IPS-15b (cell line): ENCODE measurements around the gene OSBPL6.
"Not testable (repeated sequence)": the region's sequence is repeated elsewhere in the genome, so short reads cannot be mapped to it uniquely, and the experiment has no call there.

ENCODE experiments used
- H3K27me3 ChIP-seq: one replicate; pipeline ENCODE4 v1.6.1; 2013; ENCODE audit warnings: low read length; ENCODE audit not compliant: control insufficient read depth, insufficient read depth
- H3K36me3 ChIP-seq: one replicate; pipeline ENCODE4 v1.6.1; 2013; ENCODE audit warnings: low read length; ENCODE audit not compliant: control insufficient read depth, insufficient read depth
- H3K4me1 ChIP-seq: one replicate; pipeline ENCODE4 v1.6.1; 2013; ENCODE audit warnings: mild to moderate bottlenecking, low read length; ENCODE audit not compliant: control insufficient read depth, insufficient read depth
- H3K4me3 ChIP-seq: one replicate; pipeline ENCODE4 v1.5.1; 2013; ENCODE audit warnings: low read depth, low read length
- H3K9ac ChIP-seq: one replicate; pipeline ENCODE4 v1.6.1; 2013; ENCODE audit warnings: low read depth, mild to moderate bottlenecking, low read length
- H3K9me3 ChIP-seq: one replicate; pipeline ENCODE4 v1.6.1; 2013; ENCODE audit warnings: mild to moderate bottlenecking, low read length; ENCODE audit not compliant: control insufficient read depth, insufficient read depth

Gene OSBPL6

DNA sequence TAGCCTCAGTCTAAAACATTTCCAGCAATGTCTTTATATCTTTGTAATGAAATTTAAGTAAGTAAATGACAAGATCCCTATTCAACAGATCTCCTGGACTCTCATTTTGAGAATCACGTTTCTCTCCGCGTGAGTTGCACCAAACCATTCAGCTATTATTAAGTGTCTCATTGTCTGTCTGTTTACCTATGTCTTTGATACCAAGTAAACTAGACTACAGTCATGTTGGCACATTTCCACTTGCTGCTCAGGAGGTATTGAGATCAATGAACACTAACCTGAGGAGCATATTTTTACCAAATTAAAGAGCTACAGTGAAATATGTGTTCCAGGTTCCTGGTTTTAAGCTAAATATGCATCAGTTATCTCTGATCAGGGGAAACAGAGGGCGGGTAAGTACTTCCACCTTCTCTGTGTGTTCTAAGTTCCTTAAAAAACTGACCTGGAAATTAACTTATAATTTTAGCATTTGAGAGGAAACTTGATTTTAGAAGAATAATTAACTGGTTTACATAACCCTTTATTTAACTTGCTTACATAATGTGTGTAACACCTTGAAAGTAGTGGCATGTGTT, 125.8 kb downstream of the OSBPL6 start:
- Histone ChIP-seq H3K4me3 (no peak overlapping the region), H3K36me3 (no peaks in the 10 kb centered on the region), H3K9ac (no peak overlapping the region), H3K4me1 (no peaks in the 10 kb centered on the region), H3K9me3 (no peaks in the 10 kb centered on the region), H3K27me3 (no peaks in the 10 kb centered on the region)

DNA sequence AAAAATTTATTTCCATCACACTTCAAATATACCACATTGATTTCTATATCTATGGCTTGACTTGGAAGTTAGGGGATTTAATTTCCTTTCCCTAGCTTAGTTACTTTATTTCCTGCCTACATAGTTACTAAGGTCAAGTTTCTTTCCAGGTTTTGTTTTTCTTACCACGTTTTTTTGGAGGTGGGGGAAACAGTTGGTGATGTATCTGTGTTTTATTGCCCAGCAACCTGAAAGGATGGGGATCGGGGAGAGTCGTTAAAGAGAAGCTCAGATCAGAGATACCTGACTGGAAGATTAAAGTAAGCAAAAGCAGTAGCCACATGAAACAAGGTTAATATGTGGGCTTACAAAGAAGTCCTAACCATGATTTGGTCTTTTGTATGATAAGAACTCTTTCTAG, 127.8 kb downstream of the OSBPL6 start:
- no peak overlapping the region for H3K4me3 ChIP-seq
- H3K36me3 ChIP-seq = no peaks in the 10 kb centered on the region
- no peaks in the 10 kb centered on the region for H3K27me3 ChIP-seq
- H3K4me1 ChIP-seq = no peaks in the 10 kb centered on the region
- H3K9me3 ChIP-seq = no peaks in the 10 kb centered on the region
- H3K9ac ChIP-seq = no peak overlapping the region

DNA sequence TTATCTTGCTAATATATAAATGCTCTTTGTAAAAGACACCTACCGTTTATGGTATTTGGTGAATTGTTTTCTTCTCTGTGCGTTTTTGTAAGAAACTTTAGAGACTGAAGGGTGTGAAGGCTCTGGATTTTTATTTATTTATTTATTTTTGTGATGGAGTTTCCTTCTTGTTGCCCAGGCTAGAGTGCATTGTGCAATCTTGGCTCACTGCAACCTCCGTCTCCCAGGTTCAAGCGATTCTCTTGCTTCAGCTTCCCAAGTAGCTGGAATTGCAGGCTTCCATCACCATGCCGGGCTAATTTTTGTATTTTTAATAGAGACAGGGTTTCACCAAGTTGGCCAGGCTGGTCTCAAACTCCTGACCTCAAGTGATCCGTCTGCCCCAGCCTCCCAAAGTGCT, 129.0 kb downstream of the OSBPL6 start:
- H3K9me3 ChIP-seq, H3K4me3 ChIP-seq, H3K36me3 ChIP-seq, H3K27me3 ChIP-seq, H3K4me1 ChIP-seq, H3K9ac ChIP-seq: not testable (repeated sequence)

DNA sequence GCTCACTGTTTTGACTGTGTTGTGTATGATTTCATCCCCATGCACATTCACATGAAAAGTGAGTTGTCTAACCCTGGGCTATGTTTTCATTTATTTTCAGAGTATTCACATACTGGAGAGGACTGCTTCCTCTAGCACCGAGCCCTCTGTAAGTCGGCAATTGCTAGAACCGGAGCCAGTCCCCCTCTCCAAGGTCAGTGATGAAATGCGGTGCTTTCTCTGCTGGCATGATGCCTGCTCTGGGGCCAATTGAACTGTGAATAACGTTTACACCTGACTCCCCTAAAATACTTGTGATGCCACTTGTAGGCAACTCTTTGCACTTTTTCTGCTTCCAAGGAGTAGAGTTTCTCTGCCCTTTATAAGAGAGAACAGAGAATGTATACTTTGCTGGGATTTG, 129.8 kb downstream of the OSBPL6 start:
- Histone ChIP-seq H3K9ac (no peak overlapping the region), H3K4me3 (no peak overlapping the region), H3K9me3 (no peaks in the 10 kb centered on the region), H3K4me1 (no peaks in the 10 kb centered on the region), H3K36me3 (no peaks in the 10 kb centered on the region), H3K27me3 (no peaks in the 10 kb centered on the region)

DNA sequence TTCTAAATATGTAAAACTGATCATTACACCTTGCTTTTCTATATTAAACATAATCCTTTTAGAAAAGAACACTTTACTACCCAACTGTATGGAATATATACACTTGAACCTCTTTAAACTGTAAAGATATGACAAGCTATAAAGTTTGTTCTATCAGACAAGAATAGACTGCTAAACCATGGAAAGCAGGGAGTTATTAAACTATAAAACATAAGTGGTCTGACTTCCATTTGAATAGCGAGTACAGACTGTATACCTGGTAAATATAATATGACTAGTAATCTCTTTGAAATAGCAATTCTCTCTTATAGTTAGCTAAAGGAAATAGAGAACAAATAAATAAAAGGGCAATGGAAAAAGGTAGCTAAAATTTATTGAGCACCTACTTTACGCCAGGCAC, 131.0 kb downstream of the OSBPL6 start:
- H3K36me3 ChIP-seq = no peaks in the 10 kb centered on the region
- no peaks in the 10 kb centered on the region for H3K27me3 ChIP-seq
- H3K9me3 ChIP-seq = no peaks in the 10 kb centered on the region
- H3K4me3 ChIP-seq = no peak overlapping the region
- no peaks in the 10 kb centered on the region for H3K4me1 ChIP-seq
- no peak overlapping the region for H3K9ac ChIP-seq

DNA sequence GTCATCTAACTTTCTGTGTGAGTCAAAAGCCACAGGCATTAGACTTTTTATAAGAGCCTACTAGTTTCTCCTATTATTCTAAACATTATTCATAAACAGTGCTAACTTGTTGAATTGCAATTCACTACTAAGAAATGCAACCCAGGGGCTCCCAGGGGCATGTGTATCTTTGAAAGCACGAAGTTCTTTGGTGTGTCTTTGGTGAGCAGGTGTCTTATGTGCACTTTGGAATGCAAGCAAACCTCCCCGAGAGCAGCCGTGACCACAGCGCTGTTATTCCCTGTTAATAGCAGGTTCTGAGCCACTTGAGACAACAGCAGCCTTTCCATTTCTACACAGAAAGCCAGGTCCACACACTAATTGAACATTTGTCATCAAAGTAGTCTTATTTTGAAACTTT, 133.2 kb downstream of the OSBPL6 start:
- H3K4me1 ChIP-seq = no peaks in the 10 kb centered on the region
- no peak overlapping the region for H3K9ac ChIP-seq
- no peaks in the 10 kb centered on the region for H3K27me3 ChIP-seq
- no peak overlapping the region for H3K4me3 ChIP-seq
- H3K36me3 ChIP-seq = no peaks in the 10 kb centered on the region
- no peaks in the 10 kb centered on the region for H3K9me3 ChIP-seq

DNA sequence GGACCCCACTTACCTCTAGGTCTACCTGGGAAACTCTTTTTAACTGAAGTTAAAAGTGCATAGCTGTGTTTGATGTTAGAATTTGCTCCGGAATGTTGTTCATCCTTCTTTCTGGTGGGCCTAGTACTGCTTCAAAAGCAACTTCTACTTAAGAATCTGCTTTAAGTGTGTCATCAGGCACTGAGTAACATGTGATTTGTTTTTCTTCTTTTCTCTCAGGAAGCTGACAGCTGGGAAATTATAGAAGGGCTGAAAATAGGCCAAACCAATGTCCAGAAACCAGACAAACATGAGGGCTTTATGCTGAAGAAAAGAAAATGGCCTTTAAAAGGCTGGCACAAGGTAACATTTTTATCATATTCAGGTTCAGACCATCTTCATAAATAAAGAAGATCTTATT, 133.7 kb downstream of the OSBPL6 start:
- H3K9me3 ChIP-seq = no peaks in the 10 kb centered on the region
- H3K4me3 ChIP-seq = no peak overlapping the region
- H3K4me1 ChIP-seq = no peaks in the 10 kb centered on the region
- no peaks in the 10 kb centered on the region for H3K36me3 ChIP-seq
- H3K9ac ChIP-seq = no peak overlapping the region
- H3K27me3 ChIP-seq = no peaks in the 10 kb centered on the region

DNA sequence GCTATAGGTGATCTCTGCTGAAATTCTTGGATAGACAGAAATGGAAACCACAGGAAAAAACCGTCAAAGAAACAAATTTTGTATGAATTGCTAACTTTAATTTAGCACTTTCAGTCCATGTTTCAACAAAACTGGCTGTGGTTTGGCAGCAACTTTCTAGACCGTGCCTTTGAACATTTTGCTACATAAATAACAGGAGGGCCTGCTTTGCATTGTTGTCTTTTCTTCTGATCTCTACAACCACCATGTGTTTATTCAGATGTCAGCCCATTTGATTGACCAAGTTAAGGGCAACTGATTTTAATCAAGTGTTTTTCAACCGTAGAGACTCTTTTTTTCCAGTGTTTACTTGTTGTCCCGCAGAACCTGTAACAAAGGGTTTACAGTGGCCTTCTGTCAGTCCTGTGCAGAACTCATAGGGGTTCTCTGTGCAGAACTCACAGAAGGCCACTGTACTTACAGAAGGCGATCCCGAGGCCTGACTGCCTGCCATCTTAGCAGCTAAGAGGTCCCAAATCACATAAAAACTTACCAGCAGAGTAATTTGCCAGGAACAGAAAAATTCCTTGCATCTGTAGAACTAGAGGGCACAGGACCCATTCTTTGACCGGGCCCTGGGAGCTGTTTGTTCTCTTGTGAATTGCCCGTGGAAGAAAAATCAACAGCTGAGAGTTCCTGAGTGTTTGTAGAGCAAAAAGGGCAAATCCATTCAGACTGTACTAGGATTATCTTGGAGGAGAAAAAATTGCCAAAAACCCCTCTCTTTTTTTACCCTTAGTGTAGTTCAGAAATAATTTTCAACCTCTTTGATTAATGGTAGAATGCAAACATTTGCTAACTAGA, 136.1 kb downstream of the OSBPL6 start:
- no peaks in the 10 kb centered on the region for H3K9me3 ChIP-seq
- H3K36me3 ChIP-seq = no peaks in the 10 kb centered on the region
- H3K4me3 ChIP-seq = no peak overlapping the region
- no peaks in the 10 kb centered on the region for H3K27me3 ChIP-seq
- no peak overlapping the region for H3K9ac ChIP-seq
- H3K4me1 ChIP-seq = no peaks in the 10 kb centered on the region

DNA sequence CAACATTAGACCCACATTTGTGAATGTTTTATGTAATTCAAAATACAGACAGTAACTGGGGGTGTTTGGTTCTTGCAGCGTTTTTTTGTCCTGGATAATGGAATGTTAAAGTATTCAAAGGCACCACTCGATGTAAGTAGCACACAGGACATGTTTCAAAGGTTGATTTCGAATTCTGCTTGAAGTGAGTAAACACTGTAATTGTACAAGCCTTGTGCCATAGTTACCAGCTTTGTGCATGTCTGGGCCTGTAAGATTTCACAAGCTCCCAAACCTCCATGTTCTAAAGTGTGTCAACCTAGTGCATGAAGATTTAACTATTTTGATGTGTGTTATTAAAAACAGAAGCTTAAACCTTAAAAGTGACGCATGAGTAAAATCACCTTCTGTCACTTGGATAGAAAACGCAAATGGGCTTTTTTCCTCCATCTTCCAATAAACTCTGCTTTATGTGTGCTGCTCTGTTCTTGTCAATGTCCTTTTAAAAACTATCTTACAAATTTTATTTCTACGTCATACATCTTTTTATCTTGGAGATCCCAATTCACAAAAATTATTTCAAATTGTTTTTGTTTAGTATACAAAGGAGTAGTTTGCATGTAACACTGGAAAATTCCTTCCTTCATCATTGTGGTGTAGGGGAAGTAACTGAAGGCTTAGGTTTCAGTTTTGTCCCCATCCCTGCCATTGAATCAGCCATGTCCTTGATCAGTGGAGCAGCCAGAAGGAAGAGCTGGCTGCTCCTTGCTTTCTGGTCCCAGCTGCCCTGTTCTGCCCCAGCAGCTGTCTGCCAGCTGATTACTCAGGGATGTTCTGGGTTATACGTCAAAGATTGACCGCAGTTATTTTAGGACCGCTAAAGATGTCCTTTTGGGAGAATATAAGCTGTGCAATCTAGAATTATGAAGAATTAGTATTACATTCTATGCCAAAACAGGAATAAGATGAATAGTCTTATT, 137.4 kb downstream of the OSBPL6 start:
- Histone ChIP-seq H3K36me3 (no peaks in the 10 kb centered on the region), H3K9ac (no peak overlapping the region), H3K27me3 (no peaks in the 10 kb centered on the region)

DNA sequence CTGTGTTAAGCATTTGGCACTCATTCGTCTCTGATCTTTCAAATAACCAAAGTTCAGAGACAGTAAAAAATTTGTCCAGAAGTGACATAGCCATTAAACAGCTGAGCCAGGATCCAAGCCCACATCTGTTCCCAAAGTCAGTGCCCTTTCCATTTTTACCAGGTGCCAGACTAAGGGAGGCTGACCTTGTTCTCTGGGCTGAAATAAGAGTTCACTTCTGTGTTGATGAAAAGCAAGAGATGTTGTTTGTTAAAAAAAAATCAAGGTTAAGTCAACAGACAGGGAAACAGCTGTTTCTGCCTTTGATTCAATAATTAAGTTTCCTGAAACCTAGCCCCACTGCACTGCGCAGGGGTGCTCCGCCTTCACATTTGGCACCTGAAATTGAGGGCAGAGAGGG, 139.5 kb downstream of the OSBPL6 start:
- Histone ChIP-seq H3K9ac (no peak overlapping the region), H3K36me3 (no peaks in the 10 kb centered on the region), H3K9me3 (no peaks in the 10 kb centered on the region), H3K4me1 (no peaks in the 10 kb centered on the region), H3K27me3 (no peaks in the 10 kb centered on the region), H3K4me3 (no peak overlapping the region)

More for the DNA sequence above, 137.4 kb downstream of the OSBPL6 start:
- no peaks in the 10 kb centered on the region for H3K9me3 ChIP-seq
- H3K4me1 ChIP-seq = no peaks in the 10 kb centered on the region
- H3K4me3 ChIP-seq = no peak overlapping the region

DNA sequence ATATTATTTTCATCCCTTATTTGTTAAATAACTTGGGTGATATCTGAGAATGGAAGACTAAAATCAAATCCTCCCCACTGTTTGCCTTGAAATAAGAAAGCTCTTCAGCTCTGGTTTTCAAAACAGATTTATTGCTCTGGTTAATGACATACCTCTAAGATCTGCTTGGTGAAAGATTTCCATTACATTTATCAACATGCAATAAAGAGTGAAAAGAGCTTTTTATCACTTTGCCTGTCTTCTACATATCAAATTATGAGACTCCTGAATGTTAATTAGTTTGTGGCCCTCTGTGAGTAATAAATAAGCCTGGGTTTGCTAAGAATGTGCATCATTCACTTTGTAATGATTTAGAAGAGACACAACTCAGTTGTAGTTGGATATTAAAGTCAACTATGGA, 140.9 kb downstream of the OSBPL6 start:
- Histone ChIP-seq H3K9me3 (no peaks in the 10 kb centered on the region), H3K9ac (no peak overlapping the region), H3K36me3 (no peaks in the 10 kb centered on the region), H3K27me3 (no peaks in the 10 kb centered on the region), H3K4me1 (no peaks in the 10 kb centered on the region), H3K4me3 (no peak overlapping the region)
